Calu3 (cell line): ENCODE data around the gene ATP9A. TPM values are rescaled to one million over a fixed set of nuclear protein-coding genes. Genes with fewer than 3 reads are reported as not detected.

ENCODE experiments used
- BruUV-seq: library from RNA; stranded (reverse); fragments of 400-500 nt; replicated peaks from 2 replicates; lab custom pipeline; 2021; lab: Mats Ljungman, UMichigan
- CTCF ChIA-PET: fragments of 300-600 bp; sonication (Branson Sonifier 250); formaldehyde crosslinking; loops from one replicate; lab custom pipeline; 2022; ENCODE audit warnings: antibody characterized with exemption; lab: Charles Lee
- DNase-seq: peaks from one replicate; pipeline ENCODE4 v3.0.0; 2022
- H3K27ac Mint-ChIP-seq: one replicate; pipeline ENCODE4 v1.8.0; 2022; ENCODE audit warnings: mixed read lengths; ENCODE audit not compliant: unreplicated experiment
- H3K27me3 Mint-ChIP-seq: one replicate; pipeline ENCODE4 v1.8.0; 2022; ENCODE audit warnings: mixed read lengths; ENCODE audit not compliant: unreplicated experiment
- H3K36me3 Mint-ChIP-seq: one replicate; pipeline ENCODE4 v1.8.0; 2022; ENCODE audit warnings: mild to moderate bottlenecking, moderate library complexity, mixed read lengths; ENCODE audit not compliant: insufficient read depth, unreplicated experiment
- H3K4me1 Mint-ChIP-seq: one replicate; pipeline ENCODE4 v1.8.0; 2022; ENCODE audit warnings: mild to moderate bottlenecking, low read depth, mixed read lengths; ENCODE audit not compliant: unreplicated experiment
- H3K4me3 Mint-ChIP-seq: one replicate; pipeline ENCODE4 v1.8.0; 2022; ENCODE audit warnings: mild to moderate bottlenecking, low read depth, moderate library complexity, mixed read lengths; ENCODE audit not compliant: unreplicated experiment
- H3K9me3 Mint-ChIP-seq: one replicate; pipeline ENCODE4 v1.8.0; 2022; ENCODE audit warnings: low read depth, mixed read lengths; ENCODE audit not compliant: unreplicated experiment
- CTCF ChIP-seq: fragments of 200-600 bp; IDR thresholded peaks from one replicate; pipeline ENCODE4 v1.8.0; 2022; ENCODE audit warnings: antibody characterized with exemption; ENCODE audit not compliant: unreplicated experiment
- intact Hi-C: fragments of 100-400 bp; cut with micrococcal nuclease; formaldehyde crosslinking; loops from one replicate; pipeline ENCODE4 v1.10.0; 2022; ENCODE audit not compliant: unreplicated experiment
- total RNA-seq: library from RNA; stranded (reverse); gene quantifications from 2 replicates; pipeline ENCODE4 v1.2.3, GENCODE V29; 2022

The ATP9A gene
- total RNA-seq, 1 experiment from 2014 or later: 98.5 TPM

DNA sequence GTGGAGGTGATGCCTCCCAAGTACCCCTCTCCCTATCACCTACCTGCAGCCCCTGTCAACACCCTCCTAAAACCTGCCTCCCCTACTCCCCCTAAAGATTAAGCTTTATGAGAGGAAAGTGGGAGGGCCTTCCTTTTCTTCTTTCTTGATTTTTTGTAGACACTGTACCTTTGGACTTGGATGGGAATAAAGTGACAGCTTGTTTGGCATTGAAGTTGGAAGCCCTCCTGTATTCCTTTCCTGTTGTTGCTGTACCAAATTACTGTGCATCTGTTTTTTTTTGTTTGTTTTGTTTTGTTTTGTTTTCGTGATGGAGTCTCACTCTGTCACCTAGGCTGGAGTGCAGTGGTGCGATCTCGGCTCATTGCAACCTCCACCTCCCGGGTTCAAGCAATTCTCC is 126.3 kb downstream of the ATP9A start:
- intact Hi-C loops: no loop called here
- H3K9me3 Mint-ChIP-seq: no peaks in the 10 kb centered on the region

DNA sequence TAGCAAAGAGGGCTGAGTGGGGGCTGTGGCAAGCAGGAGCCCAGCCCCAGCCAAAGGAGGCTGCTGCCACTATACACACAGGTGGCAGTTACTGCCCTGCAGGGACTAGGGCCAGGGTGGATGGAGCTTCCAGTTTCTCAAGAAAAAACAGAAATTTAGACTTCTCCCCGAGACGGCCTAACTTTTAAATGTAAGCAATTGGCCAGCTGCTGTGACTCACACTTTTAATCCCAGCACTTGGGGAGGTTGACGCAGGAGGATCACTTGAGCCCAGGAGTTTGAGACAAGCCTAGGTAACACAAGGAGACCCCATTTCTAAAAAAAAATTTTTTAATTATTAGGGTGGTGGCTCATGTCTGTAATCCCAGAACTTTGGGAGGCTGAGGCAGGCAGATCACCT is 127.4 kb downstream of the ATP9A start:
- CTCF ChIA-PET: interaction anchor here (0.5 to 1.3 kb wide), 2 partner anchors 442 to 493 kb away, joined by 3 to 8 read pairs; no protein-coding TSS in a partner anchor
- peak overlapping the region; percentile 21 for H3K27ac Mint-ChIP-seq
- H3K36me3 Mint-ChIP-seq: peaks cover 18% of the 10 kb centered on the region
- H3K4me3 Mint-ChIP-seq: no peak overlapping the region
- H3K27me3 Mint-ChIP-seq: no peaks in the 10 kb centered on the region
- H3K4me1 Mint-ChIP-seq: peaks cover 9% of the 10 kb centered on the region
- intact Hi-C loops: no loop called here
- BruUV-seq: no TSS peak
- H3K9me3 Mint-ChIP-seq: no peaks in the 10 kb centered on the region
- no peak for DNase-seq
- TF ChIP-seq CTCF: no peak

More for the DNA sequence above, 126.3 kb downstream of the ATP9A start:
- Mint-ChIP-seq H3K4me3 (no peak overlapping the region), H3K27me3 (no peaks in the 10 kb centered on the region), H3K4me1 (peaks cover 9% of the 10 kb centered on the region), H3K36me3 (peaks cover 18% of the 10 kb centered on the region), H3K27ac (no peak overlapping the region)
- no TSS peak for BruUV-seq
- CTCF ChIA-PET: interaction anchor here (0.6 to 1.4 kb wide), 2 partner anchors 65 to 325 kb away, joined by 3 to 4 read pairs; no protein-coding TSS in a partner anchor
- DNase-seq: no peak
- TF ChIP-seq CTCF: no peak

GRCh38 chr20:51639206-51639832 is 128.9 kb downstream of the ATP9A start:
- BruUV-seq: no TSS peak
- Mint-ChIP-seq H3K27me3 (no peaks in the 10 kb centered on the region), H3K4me1 (peaks cover 9% of the 10 kb centered on the region), H3K27ac (no peak overlapping the region), H3K9me3 (no peaks in the 10 kb centered on the region), H3K36me3 (peaks cover 18% of the 10 kb centered on the region), H3K4me3 (no peak overlapping the region)
- TF ChIP-seq CTCF: peak; percentile 98
- peak; percentile 86 for DNase-seq
- CTCF ChIA-PET: interaction anchor here (0.6 to 1.3 kb wide), 5 partner anchors 11 to 1427 kb away, joined by 3 to 5 read pairs (median 3); no protein-coding TSS in a partner anchor
- intact Hi-C loops: loop anchor here (1.0 to 10.0 kb wide), 5 partner anchors 63 to 444 kb away; partner anchors contain the start of genes ATP9A and SALL4

- Mint-ChIP-seq H3K27me3 (no peaks in the 10 kb centered on the region), H3K36me3 (peaks cover 28% of the 10 kb centered on the region), H3K4me1 (peaks cover 25% of the 10 kb centered on the region), H3K27ac (no peak overlapping the region), H3K9me3 (no peaks in the 10 kb centered on the region), H3K4me3 (no peak overlapping the region)
- no peak for DNase-seq
- intact Hi-C loops: loop anchor here (5.0 to 10.0 kb wide), 3 partner anchors 65 to 165 kb away; partner anchors contain the start of genes ATP9A and SALL4
- CTCF ChIA-PET: interaction anchor here (0.6 to 1.2 kb wide), 5 partner anchors 15 to 641 kb away, joined by 3 to 9 read pairs (median 4); no protein-coding TSS in a partner anchor
- no peak for TF ChIP-seq CTCF
- BruUV-seq: no TSS peak
Observed at GRCh38 chr20:51637241-51637640, 130.9 kb downstream of the ATP9A start.
